Suprapubic skin (tissue), 4 donors: ENCODE data around the gene KRT25.

Experiments used
- POLR2A ChIP-seq, 2 donors: fragments of 450-650 bp; IDR thresholded peaks; one replicate each; pipeline ENCODE4 v1.6.1; 2017; ENCODE audit warnings: antibody characterized with exemption in 2 of 2, mild to moderate bottlenecking in 2 of 2, moderate library complexity in 2 of 2
- POLR2AphosphoS5 ChIP-seq, 3 donors: sonication (generic); formaldehyde crosslinking; IDR thresholded peaks; one replicate each; pipeline ENCODE4 v1.6.1; 2017; ENCODE audit warnings: antibody characterized with exemption in 3 of 3
- TF ChIP-seq, protein P1 (sequence below), 2 donors: fragments of 200-600 bp in 1 of 2; fragments of 450-650 bp in 1 of 2; sonication (generic) in 1 of 2; IDR thresholded peaks; one replicate each; pipeline ENCODE4 v1.5.1; 2016 to 2019; ENCODE audit warnings: antibody characterized with exemption in 2 of 2, mild to moderate bottlenecking in 1 of 2, moderate library complexity in 1 of 2

DNA sequence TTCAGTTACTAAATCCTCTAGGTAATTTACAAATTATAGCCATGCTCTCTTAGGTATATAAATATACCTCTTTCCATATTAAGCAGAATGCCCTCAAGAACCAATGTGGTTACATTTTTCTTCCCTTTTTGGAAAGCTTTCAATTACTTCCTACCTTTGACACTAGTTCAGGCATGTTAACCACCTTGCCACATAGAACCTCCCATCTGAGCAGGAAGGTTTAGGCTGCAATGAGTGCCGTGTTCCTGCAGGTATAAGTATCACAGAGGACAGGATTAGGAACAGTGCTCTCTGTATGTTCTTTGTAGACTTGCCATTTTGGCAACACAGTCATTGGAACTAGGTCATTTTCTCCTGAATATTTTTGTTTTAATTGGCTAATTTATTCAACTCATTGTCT is 20.1 kb downstream of the KRT25 start:
- TF ChIP-seq, protein P1, sequence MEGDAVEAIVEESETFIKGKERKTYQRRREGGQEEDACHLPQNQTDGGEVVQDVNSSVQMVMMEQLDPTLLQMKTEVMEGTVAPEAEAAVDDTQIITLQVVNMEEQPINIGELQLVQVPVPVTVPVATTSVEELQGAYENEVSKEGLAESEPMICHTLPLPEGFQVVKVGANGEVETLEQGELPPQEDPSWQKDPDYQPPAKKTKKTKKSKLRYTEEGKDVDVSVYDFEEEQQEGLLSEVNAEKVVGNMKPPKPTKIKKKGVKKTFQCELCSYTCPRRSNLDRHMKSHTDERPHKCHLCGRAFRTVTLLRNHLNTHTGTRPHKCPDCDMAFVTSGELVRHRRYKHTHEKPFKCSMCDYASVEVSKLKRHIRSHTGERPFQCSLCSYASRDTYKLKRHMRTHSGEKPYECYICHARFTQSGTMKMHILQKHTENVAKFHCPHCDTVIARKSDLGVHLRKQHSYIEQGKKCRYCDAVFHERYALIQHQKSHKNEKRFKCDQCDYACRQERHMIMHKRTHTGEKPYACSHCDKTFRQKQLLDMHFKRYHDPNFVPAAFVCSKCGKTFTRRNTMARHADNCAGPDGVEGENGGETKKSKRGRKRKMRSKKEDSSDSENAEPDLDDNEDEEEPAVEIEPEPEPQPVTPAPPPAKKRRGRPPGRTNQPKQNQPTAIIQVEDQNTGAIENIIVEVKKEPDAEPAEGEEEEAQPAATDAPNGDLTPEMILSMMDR (IDR thresholded peaks at IDR 0.05): no peak
- TF ChIP-seq POLR2AphosphoS5 (IDR thresholded peaks at IDR 0.05) (no peak), POLR2A (IDR thresholded peaks at IDR 0.05) (no peak)
